ENCODE data around the gene TMEM178A. TPM values are rescaled to one million over a fixed set of nuclear protein-coding genes. Genes with fewer than 3 reads are reported as not detected.

The TMEM178A gene
- total RNA-seq, 1 donor from 2014 or later = 4.7 TPM

GRCh38 chr2:39660612-39661236 is 5.0 kb upstream of the TMEM178A start:
- Histone ChIP-seq H3K9me3 (ENCODE audit: control insufficient read depth in 3 of 3, low read length in 3 of 3) (no peaks in the 10 kb centered on the region), H3K27ac (ENCODE audit: low read depth, low read length) (no peak overlapping the region), H3K4me3 (ENCODE audit: low read length in 3 of 3) (no peak overlapping the region), H3K9ac (ENCODE audit: low read depth in 1 of 3, low read length in 3 of 3) (no peak overlapping the region), H3K36me3 (ENCODE audit: control insufficient read depth in 3 of 3, insufficient read depth in 3 of 3, low read length in 3 of 3) (no peaks in the 10 kb centered on the region), H3K27me3 (ENCODE audit: control insufficient read depth in 3 of 3, insufficient read depth in 3 of 3, low read length in 3 of 3) (no peaks in the 10 kb centered on the region), H3K4me1 (ENCODE audit: control insufficient read depth in 3 of 3, insufficient read depth in 3 of 3, low read length in 3 of 3) (no peaks in the 10 kb centered on the region)

- peaks cover 4% of the 10 kb centered on the region in 3 donors for H3K27me3 ChIP-seq (ENCODE audit: control insufficient read depth in 3 of 3, insufficient read depth in 3 of 3, low read length in 3 of 3)
- H3K27ac ChIP-seq (ENCODE audit: low read depth, low read length) = no peak overlapping the region
- H3K4me1 ChIP-seq (ENCODE audit: control insufficient read depth in 3 of 3, insufficient read depth in 3 of 3, low read length in 3 of 3) = peaks cover 5% of the 10 kb centered on the region in 3 donors
- no peaks in the 10 kb centered on the region for H3K36me3 ChIP-seq (ENCODE audit: control insufficient read depth in 3 of 3, insufficient read depth in 3 of 3, low read length in 3 of 3)
- H3K9me3 ChIP-seq (ENCODE audit: control insufficient read depth in 3 of 3, low read length in 3 of 3) = no peaks in the 10 kb centered on the region
- H3K9ac ChIP-seq (ENCODE audit: low read depth in 1 of 3, low read length in 3 of 3) = no peak overlapping the region
- no peak overlapping the region for H3K4me3 ChIP-seq (ENCODE audit: low read length in 3 of 3)
These were observed 3.9 kb upstream of the TMEM178A start for GRCh38 chr2:39661826-39662225.

GRCh38 chr2:39663187-39663930 is 2.4 kb upstream of the TMEM178A start:
- H3K27me3 ChIP-seq (ENCODE audit: control insufficient read depth in 3 of 3, insufficient read depth in 3 of 3, low read length in 3 of 3) = peaks cover 7 to 16% (median 13%) of the 10 kb centered on the region in 3 donors
- no peak overlapping the region for H3K27ac ChIP-seq (ENCODE audit: low read depth, low read length)
- H3K9me3 ChIP-seq (ENCODE audit: control insufficient read depth in 3 of 3, low read length in 3 of 3) = no peaks in the 10 kb centered on the region
- H3K4me3 ChIP-seq (ENCODE audit: low read length in 3 of 3) = no peak overlapping the region
- no peak overlapping the region for H3K9ac ChIP-seq (ENCODE audit: low read depth in 1 of 3, low read length in 3 of 3)
- peaks cover 8% of the 10 kb centered on the region in 3 donors for H3K4me1 ChIP-seq (ENCODE audit: control insufficient read depth in 3 of 3, insufficient read depth in 3 of 3, low read length in 3 of 3)
- H3K36me3 ChIP-seq (ENCODE audit: control insufficient read depth in 3 of 3, insufficient read depth in 3 of 3, low read length in 3 of 3) = no peaks in the 10 kb centered on the region

GRCh38 chr2:39664232-39664887 is 1.4 kb upstream of the TMEM178A start:
- H3K36me3 ChIP-seq (ENCODE audit: control insufficient read depth in 3 of 3, insufficient read depth in 3 of 3, low read length in 3 of 3) = no peaks in the 10 kb centered on the region
- peaks cover 7 to 16% (median 14%) of the 10 kb centered on the region in 3 donors for H3K27me3 ChIP-seq (ENCODE audit: control insufficient read depth in 3 of 3, insufficient read depth in 3 of 3, low read length in 3 of 3)
- H3K9ac ChIP-seq (ENCODE audit: low read depth in 1 of 3, low read length in 3 of 3) = no peak overlapping the region
- H3K4me3 ChIP-seq (ENCODE audit: low read length in 3 of 3) = no peak overlapping the region
- H3K27ac ChIP-seq (ENCODE audit: low read depth, low read length) = no peak overlapping the region
- no peaks in the 10 kb centered on the region for H3K9me3 ChIP-seq (ENCODE audit: control insufficient read depth in 3 of 3, low read length in 3 of 3)
- peaks cover 8% of the 10 kb centered on the region in 3 donors for H3K4me1 ChIP-seq (ENCODE audit: control insufficient read depth in 3 of 3, insufficient read depth in 3 of 3, low read length in 3 of 3)

- Histone ChIP-seq H3K4me3 (ENCODE audit: low read length in 3 of 3) (peak overlapping the region in 1 of 3 donors; percentile 23), H3K27me3 (ENCODE audit: control insufficient read depth in 3 of 3, insufficient read depth in 3 of 3, low read length in 3 of 3) (peaks cover 7 to 16% (median 14%) of the 10 kb centered on the region in 3 donors), H3K36me3 (ENCODE audit: control insufficient read depth in 3 of 3, insufficient read depth in 3 of 3, low read length in 3 of 3) (no peaks in the 10 kb centered on the region), H3K27ac (ENCODE audit: low read depth, low read length) (no peak overlapping the region), H3K9me3 (ENCODE audit: control insufficient read depth in 3 of 3, low read length in 3 of 3) (no peaks in the 10 kb centered on the region), H3K4me1 (ENCODE audit: control insufficient read depth in 3 of 3, insufficient read depth in 3 of 3, low read length in 3 of 3) (peaks cover 8% of the 10 kb centered on the region in 3 donors), H3K9ac (ENCODE audit: low read depth in 1 of 3, low read length in 3 of 3) (peak overlapping the region in 1 of 3 donors; percentile 28)
These were observed 677 bp upstream of the TMEM178A start for GRCh38 chr2:39664888-39665591.

- Histone ChIP-seq H3K4me1 (ENCODE audit: control insufficient read depth in 3 of 3, insufficient read depth in 3 of 3, low read length in 3 of 3) (peaks cover 8% of the 10 kb centered on the region in 3 donors), H3K9me3 (ENCODE audit: control insufficient read depth in 3 of 3, low read length in 3 of 3) (no peaks in the 10 kb centered on the region), H3K36me3 (ENCODE audit: control insufficient read depth in 3 of 3, insufficient read depth in 3 of 3, low read length in 3 of 3) (no peaks in the 10 kb centered on the region), H3K27me3 (ENCODE audit: control insufficient read depth in 3 of 3, insufficient read depth in 3 of 3, low read length in 3 of 3) (peaks cover 7 to 16% (median 14%) of the 10 kb centered on the region in 3 donors), H3K4me3 (ENCODE audit: low read length in 3 of 3) (peak overlapping the region; percentile 62 to 70 (median 65)), H3K27ac (ENCODE audit: low read depth, low read length) (no peak overlapping the region), H3K9ac (ENCODE audit: low read depth in 1 of 3, low read length in 3 of 3) (peak overlapping the region in 1 of 3 donors; percentile 71)
These were observed 879 bp downstream of the TMEM178A start for GRCh38 chr2:39666491-39667101.

- H3K9me3 ChIP-seq (ENCODE audit: control insufficient read depth in 3 of 3, low read length in 3 of 3) = no peaks in the 10 kb centered on the region
- H3K27me3 ChIP-seq (ENCODE audit: control insufficient read depth in 3 of 3, insufficient read depth in 3 of 3, low read length in 3 of 3) = peaks cover 7 to 16% (median 14%) of the 10 kb centered on the region in 3 donors
- no peaks in the 10 kb centered on the region for H3K36me3 ChIP-seq (ENCODE audit: control insufficient read depth in 3 of 3, insufficient read depth in 3 of 3, low read length in 3 of 3)
- no peak overlapping the region for H3K27ac ChIP-seq (ENCODE audit: low read depth, low read length)
- H3K4me3 ChIP-seq (ENCODE audit: low read length in 3 of 3) = peak overlapping the region; percentile 62 to 70 (median 65)
- H3K4me1 ChIP-seq (ENCODE audit: control insufficient read depth in 3 of 3, insufficient read depth in 3 of 3, low read length in 3 of 3) = peaks cover 8% of the 10 kb centered on the region in 3 donors
- peak overlapping the region in 1 of 3 donors; percentile 71 for H3K9ac ChIP-seq (ENCODE audit: low read depth in 1 of 3, low read length in 3 of 3)
These were observed 1.6 kb downstream of the TMEM178A start for GRCh38 chr2:39667104-39667885.

- no peak overlapping the region for H3K9ac ChIP-seq (ENCODE audit: low read depth in 1 of 3, low read length in 3 of 3)
These were observed 2.2 kb downstream of the TMEM178A start for GRCh38 chr2:39667886-39668276.

GRCh38 chr2:39668576-39669080 is 2.9 kb downstream of the TMEM178A start:
- Histone ChIP-seq H3K27ac (ENCODE audit: low read depth, low read length) (no peak overlapping the region), H3K27me3 (ENCODE audit: control insufficient read depth in 3 of 3, insufficient read depth in 3 of 3, low read length in 3 of 3) (peaks cover 7 to 16% (median 14%) of the 10 kb centered on the region in 3 donors), H3K36me3 (ENCODE audit: control insufficient read depth in 3 of 3, insufficient read depth in 3 of 3, low read length in 3 of 3) (no peaks in the 10 kb centered on the region), H3K4me1 (ENCODE audit: control insufficient read depth in 3 of 3, insufficient read depth in 3 of 3, low read length in 3 of 3) (peaks cover 8% of the 10 kb centered on the region in 3 donors), H3K9ac (ENCODE audit: low read depth in 1 of 3, low read length in 3 of 3) (no peak overlapping the region), H3K4me3 (ENCODE audit: low read length in 3 of 3) (no peak overlapping the region), H3K9me3 (ENCODE audit: control insufficient read depth in 3 of 3, low read length in 3 of 3) (no peaks in the 10 kb centered on the region)

More at GRCh38 chr2:39667886-39668276, 2.2 kb downstream of the TMEM178A start:
- H3K9me3 ChIP-seq (ENCODE audit: control insufficient read depth in 3 of 3, low read length in 3 of 3) = no peaks in the 10 kb centered on the region
- H3K4me3 ChIP-seq (ENCODE audit: low read length in 3 of 3) = no peak overlapping the region
- no peak overlapping the region for H3K27ac ChIP-seq (ENCODE audit: low read depth, low read length)
- H3K27me3 ChIP-seq (ENCODE audit: control insufficient read depth in 3 of 3, insufficient read depth in 3 of 3, low read length in 3 of 3) = peaks cover 7 to 16% (median 14%) of the 10 kb centered on the region in 3 donors
- no peaks in the 10 kb centered on the region for H3K36me3 ChIP-seq (ENCODE audit: control insufficient read depth in 3 of 3, insufficient read depth in 3 of 3, low read length in 3 of 3)
- peaks cover 8% of the 10 kb centered on the region in 3 donors for H3K4me1 ChIP-seq (ENCODE audit: control insufficient read depth in 3 of 3, insufficient read depth in 3 of 3, low read length in 3 of 3)
